ENCODE data around the gene PTGER4. TPM values are rescaled to one million over a fixed set of nuclear protein-coding genes. Genes with fewer than 3 reads are reported as not detected.

PTGER4 gene
- total and polyA plus RNA-seq, 2 of the 8 experiments (the other 6 are each of a cell fraction or from before 2014, with no cell fraction given) = 0.76 to 1.2 TPM

DNA sequence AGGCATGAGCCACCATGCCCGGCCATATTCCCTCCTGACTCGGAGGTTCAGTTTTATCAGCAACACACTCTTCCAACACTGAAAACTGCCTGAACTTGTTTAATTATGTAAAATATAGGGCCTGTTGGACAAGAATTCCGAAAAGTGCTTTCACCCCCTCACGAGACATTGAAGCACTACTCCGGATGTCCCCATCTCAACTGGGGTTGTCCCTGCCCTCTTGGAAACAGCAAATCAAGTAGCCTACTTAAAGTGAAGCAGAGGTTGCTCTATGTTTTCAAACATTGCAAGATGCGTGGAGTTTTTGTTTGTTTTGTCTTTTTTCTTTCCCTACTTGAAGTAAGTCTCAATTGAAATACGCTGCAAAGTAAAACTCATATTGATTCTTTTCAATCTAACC, 7.6 kb downstream of the PTGER4 start:
- Histone ChIP-seq H4K8ac (ENCODE audit: extremely low read depth, insufficient read depth, low read length) (no peak overlapping the region), H3K9me3 (ENCODE audit: insufficient read depth in 2 of 2, low read depth in 1 of 2, low read length in 1 of 2) (no peaks in the 10 kb centered on the region), H3K56ac (replicated peaks; ENCODE audit: insufficient read length, low read depth, low read length) (no peak overlapping the region), H2BK120ac (replicated peaks; ENCODE audit: low read depth, low read length) (no peak overlapping the region), H3K23me2 (ENCODE audit: low read depth, low read length) (no peaks in the 10 kb centered on the region), H3K79me2 (ENCODE audit: control insufficient read depth in 1 of 2, insufficient read depth in 2 of 2, low read length in 2 of 2) (no peaks in the 10 kb centered on the region), H4K20me1 (replicated peaks in 1 of 2; ENCODE audit: control insufficient read depth in 1 of 2, insufficient read depth in 2 of 2, low read length in 2 of 2) (peaks cover 0 to 2% of the 10 kb centered on the region in 2 experiments), H3K18ac (ENCODE audit: extremely low read depth, low read length) (no peak overlapping the region), H3K4me3 (ENCODE audit: extremely low read depth in 1 of 4, insufficient read depth in 2 of 4, low read depth in 3 of 4, low read length in 4 of 4) (no peak overlapping the region), H2BK12ac (ENCODE audit: low read depth, low read length) (no peak overlapping the region), H2BK20ac (ENCODE audit: low read length) (no peak overlapping the region), H3K4me1 (replicated peaks in 1 of 4; ENCODE audit: control insufficient read depth in 3 of 4, insufficient read depth in 4 of 4, low read length in 3 of 4) (no peaks in the 10 kb centered on the region), H4K91ac (replicated peaks; ENCODE audit: insufficient read length, low read length) (no peak overlapping the region), H3K27me3 (replicated peaks in 1 of 4; ENCODE audit: control insufficient read depth in 3 of 4, extremely low read depth in 1 of 4, insufficient read depth in 3 of 4, low read length in 3 of 4) (peaks cover 4 to 12% (median 5%) of the 10 kb centered on the region in 4 experiments), H3K23ac (ENCODE audit: insufficient read length) (no peak overlapping the region), H3K4me2 (ENCODE audit: insufficient read depth in 1 of 2, low read depth in 2 of 2, low read length in 2 of 2) (no peak overlapping the region), H2AK5ac (ENCODE audit: low read depth, low read length) (no peak overlapping the region), H3K9ac (replicated peaks in 1 of 4; ENCODE audit: extremely low read depth in 1 of 4, low read depth in 3 of 4, low read length in 3 of 4) (no peak overlapping the region), H4K5ac (ENCODE audit: insufficient read length, low read depth, low read length) (no peak overlapping the region), H3K27ac (ENCODE audit: low read depth, low read length) (no peak overlapping the region), H3K14ac (ENCODE audit: insufficient read length) (no peak overlapping the region), H2BK5ac (ENCODE audit: low read depth, low read length) (no peak overlapping the region), H3K36me3 (ENCODE audit: control insufficient read depth in 2 of 4, insufficient read depth in 4 of 4, low read length in 3 of 4) (no peaks in the 10 kb centered on the region), H2BK15ac (ENCODE audit: low read length) (no peak overlapping the region), H3K79me1 (ENCODE audit: low read depth, low read length) (no peaks in the 10 kb centered on the region), H2AFZ (ENCODE audit: low read length) (no peak overlapping the region), H3K4ac (replicated peaks; ENCODE audit: insufficient read length, low read depth, low read length) (no peak overlapping the region)
- WGBS, 2 experiments (ENCODE audit: extremely low coverage in 1 of 2, insufficient coverage in 1 of 2, insufficient read length in 1 of 2, insufficient replicate concordance in 2 of 2, low coverage in 1 of 2, low lambda C conversion rate in 2 of 2, missing lambda C conversion rate in 1 of 2) = 79% methylated on average over 7 of the region's 7 CpGs; no CpG with 5 or more reads in 1 of the 2 experiments
- POLR2A ChIA-PET (ENCODE audit: partially characterized antibody) = no interaction called here
- no peak for FAIRE-seq
- no peak for DNase-seq (ENCODE audit: low read depth in 1 of 2, low spot score in 2 of 2)
- CTCF ChIA-PET (ENCODE audit: partially characterized antibody) = interaction anchor here (1.4 to 2.1 kb wide), 4 partner anchors 48 to 1107 kb away, joined by 4 to 8 read pairs (median 5); no protein-coding TSS in a partner anchor
- TF ChIP-seq SIN3A (conservative IDR thresholded peaks at IDR 0.05 in 1 of 2, IDR thresholded peaks at IDR 0.05 in 1 of 2; ENCODE audit: low read depth in 1 of 2, low read length in 2 of 2) = no peak
- TF ChIP-seq TAF7 (optimal IDR thresholded peaks at IDR 0.05; ENCODE audit: borderline replicate concordance, low read depth, low read length) = no peak
- no peak for TF ChIP-seq CREB1 (IDR thresholded peaks at IDR 0.05)
- TF ChIP-seq NANOG (IDR thresholded peaks at IDR 0.05; ENCODE audit: insufficient read depth, low read depth, low read length, poor library complexity, severe bottlenecking) = no peak
- TF ChIP-seq YY1 (IDR thresholded peaks at IDR 0.05; ENCODE audit: low read depth, low read length) = no peak
- no peak for TF ChIP-seq CHD2 (IDR thresholded peaks at IDR 0.05; ENCODE audit: low read length)
- no peak for TF ChIP-seq RFX5 (IDR thresholded peaks at IDR 0.05; ENCODE audit: borderline replicate concordance, low read depth, low read length)
- TF ChIP-seq SIRT6 (IDR thresholded peaks at IDR 0.05; ENCODE audit: low read length) = no peak
- TF ChIP-seq BRCA1 (IDR thresholded peaks at IDR 0.05; ENCODE audit: low read depth, low read length) = no peak
- TF ChIP-seq POLR2A (IDR thresholded peaks at IDR 0.05; ENCODE audit: control extremely low read depth in 1 of 2, low read depth in 2 of 2, low read length in 2 of 2) = no peak
- no peak for TF ChIP-seq TBP (IDR thresholded peaks at IDR 0.05; ENCODE audit: low read depth, low read length)
- TF ChIP-seq, protein P1, sequence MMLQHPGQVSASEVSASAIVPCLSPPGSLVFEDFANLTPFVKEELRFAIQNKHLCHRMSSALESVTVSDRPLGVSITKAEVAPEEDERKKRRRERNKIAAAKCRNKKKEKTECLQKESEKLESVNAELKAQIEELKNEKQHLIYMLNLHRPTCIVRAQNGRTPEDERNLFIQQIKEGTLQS (IDR thresholded peaks at IDR 0.05; ENCODE audit: insufficient read depth, low read depth, low read length) = no peak
- no peak for TF ChIP-seq SAP30 (IDR thresholded peaks at IDR 0.05; ENCODE audit: insufficient read depth, insufficient replicate concordance, low read length)
